HepG2 (cell line): ENCODE measurements around the gene LYPLA2. TPM values are rescaled to one million over a fixed set of nuclear protein-coding genes. Genes with fewer than 3 reads are reported as not detected.

ENCODE experiments used
- ATAD3A ChIP-seq: sonication (generic); formaldehyde crosslinking; IDR thresholded peaks from 2 replicates; pipeline ENCODE4 v1.4.0; 2020; ENCODE audit warnings: missing genetic modification reagents
- CHD4 ChIP-seq: fragments of 200-600 bp; sonication (generic); IDR thresholded peaks from 2 replicates; pipeline ENCODE4 v1.7.0; 2017; ENCODE audit warnings: mild to moderate bottlenecking, low read length, borderline replicate concordance
- ERF ChIP-seq: IDR thresholded peaks from 2 replicates; pipeline ENCODE4 v1.6.1; 2018; ENCODE audit warnings: missing biosample characterization, missing genetic modification reagents
- KDM5B ChIP-seq: sonication (generic); formaldehyde crosslinking; IDR thresholded peaks from 2 replicates; pipeline ENCODE4 v1.4.0; 2020; ENCODE audit warnings: missing genetic modification reagents, mild to moderate bottlenecking, borderline replicate concordance
- MYPOP ChIP-seq: sonication (generic); formaldehyde crosslinking; IDR thresholded peaks from 2 replicates; pipeline ENCODE4 v1.8.1; 2023; ENCODE audit warnings: mild to moderate bottlenecking, moderate library complexity, missing genetic modification reagents
- NCOR1 ChIP-seq: fragments of 200-600 bp; sonication (generic); IDR thresholded peaks from 2 replicates; pipeline ENCODE4 v1.7.0; 2017; ENCODE audit warnings: antibody characterized with exemption, low read length, borderline replicate concordance
- NFRKB ChIP-seq: fragments of 450-650 bp; IDR thresholded peaks from 2 replicates; pipeline ENCODE4 v1.6.1; 2017
- POGK ChIP-seq: sonication (generic); formaldehyde crosslinking; conservative IDR thresholded peaks from 2 replicates; pipeline ENCODE4 v1.8.0; 2022; ENCODE audit warnings: mild to moderate bottlenecking, moderate library complexity, missing genetic modification reagents
- POLR2A ChIP-seq, 2 experiments: IDR thresholded peaks; 2 replicates each; pipeline ENCODE4 v1.6.1; 2011; ENCODE audit warnings: low read depth in 2 of 2, low read length in 2 of 2, mild to moderate bottlenecking in 1 of 2, moderate library complexity in 1 of 2; ENCODE audit not compliant: insufficient read depth in 1 of 2
- SP2 ChIP-seq: sonication (generic); formaldehyde crosslinking; IDR thresholded peaks from 2 replicates; pipeline ENCODE4 v1.5.1; 2020; ENCODE audit warnings: mild to moderate bottlenecking, missing genetic modification reagents
- SPEN ChIP-seq: sonication (generic); formaldehyde crosslinking; IDR thresholded peaks from 2 replicates; pipeline ENCODE4 v1.5.1; 2020; ENCODE audit warnings: low read depth, mild to moderate bottlenecking, missing genetic modification reagents
- SRSF9 ChIP-seq: fragments of 200-400 bp; formaldehyde crosslinking; IDR thresholded peaks from 2 replicates; pipeline ENCODE4 v1.6.1; 2018; ENCODE audit warnings: borderline replicate concordance, mild to moderate bottlenecking, low read depth, low read length; ENCODE audit not compliant: insufficient read depth, poor library complexity, severe bottlenecking
- ZNF101 ChIP-seq: sonication (generic); formaldehyde crosslinking; IDR thresholded peaks from 2 replicates; pipeline ENCODE4 v1.4.0; 2020; ENCODE audit warnings: mild to moderate bottlenecking, low read depth, missing genetic modification reagents, borderline replicate concordance
- ZNF543 ChIP-seq: sonication (generic); formaldehyde crosslinking; IDR thresholded peaks from 2 replicates; pipeline ENCODE4 v1.4.0; 2020; ENCODE audit warnings: mild to moderate bottlenecking, missing genetic modification reagents
- ZNF572 ChIP-seq: sonication (generic); formaldehyde crosslinking; IDR thresholded peaks from 2 replicates; pipeline ENCODE4 v1.5.1; 2020; ENCODE audit warnings: mild to moderate bottlenecking, missing genetic modification reagents
- polyA plus RNA-seq, 8 experiments: library from polyadenylated mRNA; depleted of rRNA in 3 of 8; stranded (reverse) in 7 of 8; unstranded in 1 of 8; fragments of >200 nt; fragmentation: Illumina TruSeq in 4 of 8; extraction: Trizol in 4 of 8; gene quantifications; 2 replicates each; pipeline versions ENCODE4 v1.2.1 to v1.2.3, GENCODE V29; 2011 to 2016; ENCODE audit warnings: low read depth in 4 of 8, missing spikeins in 1 of 8, mixed read lengths in 1 of 8; ENCODE audit not compliant: insufficient read depth in 1 of 8
- total RNA-seq, 5 experiments: library from RNA; depleted of rRNA; stranded (reverse); fragments of >200 nt; fragmentation: Illumina TruSeq; extraction: Trizol; gene quantifications; 2 replicates each; pipeline ENCODE4 v1.2.3, GENCODE V29; 2016; ENCODE audit warnings: low read depth in 1 of 5
- TF ChIP-seq, protein P1 (sequence below): sonication (generic); formaldehyde crosslinking; IDR thresholded peaks from 2 replicates; pipeline ENCODE4 v1.8.1; 2023; ENCODE audit warnings: missing genetic modification reagents, inconsistent platforms, borderline replicate concordance
- TF ChIP-seq, protein P2 (sequence below): sonication (generic); formaldehyde crosslinking; IDR thresholded peaks from one replicate; pipeline ENCODE4 v1.5.1; 2020; ENCODE audit warnings: mild to moderate bottlenecking, missing genetic modification reagents; ENCODE audit errors: not compliant biosample characterization
- TF ChIP-seq, protein P3 (sequence below): sonication (generic); formaldehyde crosslinking; IDR thresholded peaks from 2 replicates; pipeline ENCODE4 v1.5.0; 2020; ENCODE audit warnings: missing genetic modification reagents

The LYPLA2 gene
- total and polyA plus RNA-seq, 2 of the 13 experiments (the other 11 are each of a cell fraction or from before 2014, with no cell fraction given) = 72.1 to 73.2 TPM

GRCh38 chr1:23801338-23801748, 10.4 kb downstream of the LYPLA2 start (continued):
- TF ChIP-seq POGK (CRISPR knock-in tag) (no peak), NFRKB (no peak), ZNF572 (CRISPR knock-in tag) (no peak), POLR2A (IDR thresholded peaks at IDR 0.05; ENCODE audit: insufficient read depth in 1 of 2, low read depth in 2 of 2, low read length in 2 of 2) (no peak), NCOR1 (no peak), CHD4 (no peak), SRSF9 (no peak), ERF (no peak), ZNF101 (CRISPR knock-in tag) (no peak), SPEN (CRISPR knock-in tag) (no peak), KDM5B (CRISPR knock-in tag) (no peak), MYPOP (CRISPR knock-in tag) (no peak), ATAD3A (no peak), SP2 (CRISPR knock-in tag) (no peak), ZNF543 (CRISPR knock-in tag) (no peak)
- TF ChIP-seq, protein P1, sequence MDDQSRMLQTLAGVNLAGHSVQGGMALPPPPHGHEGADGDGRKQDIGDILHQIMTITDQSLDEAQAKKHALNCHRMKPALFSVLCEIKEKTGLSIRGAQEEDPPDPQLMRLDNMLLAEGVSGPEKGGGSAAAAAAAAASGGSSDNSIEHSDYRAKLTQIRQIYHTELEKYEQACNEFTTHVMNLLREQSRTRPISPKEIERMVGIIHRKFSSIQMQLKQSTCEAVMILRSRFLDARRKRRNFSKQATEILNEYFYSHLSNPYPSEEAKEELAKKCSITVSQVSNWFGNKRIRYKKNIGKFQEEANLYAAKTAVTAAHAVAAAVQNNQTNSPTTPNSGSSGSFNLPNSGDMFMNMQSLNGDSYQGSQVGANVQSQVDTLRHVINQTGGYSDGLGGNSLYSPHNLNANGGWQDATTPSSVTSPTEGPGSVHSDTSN (CRISPR knock-in tag) = no peak
- TF ChIP-seq, protein P2, sequence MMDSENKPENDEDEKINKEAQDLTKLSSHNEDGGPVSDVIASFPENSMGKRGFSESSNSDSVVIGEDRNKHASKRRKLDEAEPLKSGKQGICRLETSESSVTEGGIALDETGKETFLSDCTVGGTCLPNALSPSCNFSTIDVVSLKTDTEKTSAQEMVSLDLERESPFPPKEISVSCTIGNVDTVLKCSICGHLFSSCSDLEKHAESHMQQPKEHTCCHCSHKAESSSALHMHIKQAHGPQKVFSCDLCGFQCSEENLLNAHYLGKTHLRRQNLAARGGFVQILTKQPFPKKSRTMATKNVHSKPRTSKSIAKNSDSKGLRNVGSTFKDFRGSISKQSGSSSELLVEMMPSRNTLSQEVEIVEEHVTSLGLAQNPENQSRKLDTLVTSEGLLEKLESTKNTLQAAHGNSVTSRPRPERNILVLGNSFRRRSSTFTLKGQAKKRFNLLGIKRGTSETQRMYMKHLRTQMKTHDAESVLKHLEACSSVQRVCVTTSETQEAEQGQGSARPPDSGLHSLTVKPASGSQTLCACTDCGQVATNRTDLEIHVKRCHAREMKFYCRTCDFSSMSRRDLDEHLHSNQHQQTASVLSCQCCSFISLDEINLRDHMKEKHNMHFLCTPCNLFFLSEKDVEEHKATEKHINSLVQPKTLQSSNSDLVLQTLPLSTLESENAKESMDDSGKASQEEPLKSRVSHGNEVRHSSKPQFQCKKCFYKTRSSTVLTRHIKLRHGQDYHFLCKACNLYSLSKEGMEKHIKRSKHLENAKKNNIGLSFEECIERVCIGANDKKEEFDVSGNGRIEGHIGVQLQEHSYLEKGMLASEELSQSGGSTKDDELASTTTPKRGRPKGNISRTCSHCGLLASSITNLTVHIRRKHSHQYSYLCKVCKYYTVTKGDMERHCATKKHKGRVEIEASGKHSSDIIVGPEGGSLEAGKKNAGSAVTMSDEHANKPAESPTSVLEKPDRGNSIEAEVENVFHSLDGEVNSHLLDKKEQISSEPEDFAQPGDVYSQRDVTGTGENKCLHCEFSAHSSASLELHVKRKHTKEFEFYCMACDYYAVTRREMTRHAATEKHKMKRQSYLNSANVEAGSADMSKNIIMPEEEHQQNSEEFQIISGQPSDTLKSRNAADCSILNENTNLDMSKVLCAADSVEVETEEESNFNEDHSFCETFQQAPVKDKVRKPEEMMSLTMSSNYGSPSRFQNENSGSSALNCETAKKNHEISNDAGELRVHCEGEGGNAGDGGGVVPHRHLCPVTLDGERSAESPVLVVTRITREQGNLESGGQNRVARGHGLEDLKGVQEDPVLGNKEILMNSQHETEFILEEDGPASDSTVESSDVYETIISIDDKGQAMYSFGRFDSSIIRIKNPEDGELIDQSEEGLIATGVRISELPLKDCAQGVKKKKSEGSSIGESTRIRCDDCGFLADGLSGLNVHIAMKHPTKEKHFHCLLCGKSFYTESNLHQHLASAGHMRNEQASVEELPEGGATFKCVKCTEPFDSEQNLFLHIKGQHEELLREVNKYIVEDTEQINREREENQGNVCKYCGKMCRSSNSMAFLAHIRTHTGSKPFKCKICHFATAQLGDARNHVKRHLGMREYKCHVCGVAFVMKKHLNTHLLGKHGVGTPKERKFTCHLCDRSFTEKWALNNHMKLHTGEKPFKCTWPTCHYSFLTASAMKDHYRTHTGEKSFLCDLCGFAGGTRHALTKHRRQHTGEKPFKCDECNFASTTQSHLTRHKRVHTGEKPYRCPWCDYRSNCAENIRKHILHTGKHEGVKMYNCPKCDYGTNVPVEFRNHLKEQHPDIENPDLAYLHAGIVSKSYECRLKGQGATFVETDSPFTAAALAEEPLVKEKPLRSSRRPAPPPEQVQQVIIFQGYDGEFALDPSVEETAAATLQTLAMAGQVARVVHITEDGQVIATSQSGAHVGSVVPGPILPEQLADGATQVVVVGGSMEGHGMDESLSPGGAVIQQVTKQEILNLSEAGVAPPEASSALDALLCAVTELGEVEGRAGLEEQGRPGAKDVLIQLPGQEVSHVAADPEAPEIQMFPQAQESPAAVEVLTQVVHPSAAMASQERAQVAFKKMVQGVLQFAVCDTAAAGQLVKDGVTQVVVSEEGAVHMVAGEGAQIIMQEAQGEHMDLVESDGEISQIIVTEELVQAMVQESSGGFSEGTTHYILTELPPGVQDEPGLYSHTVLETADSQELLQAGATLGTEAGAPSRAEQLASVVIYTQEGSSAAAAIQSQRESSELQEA (CRISPR knock-in tag) = no peak
- TF ChIP-seq, protein P3, sequence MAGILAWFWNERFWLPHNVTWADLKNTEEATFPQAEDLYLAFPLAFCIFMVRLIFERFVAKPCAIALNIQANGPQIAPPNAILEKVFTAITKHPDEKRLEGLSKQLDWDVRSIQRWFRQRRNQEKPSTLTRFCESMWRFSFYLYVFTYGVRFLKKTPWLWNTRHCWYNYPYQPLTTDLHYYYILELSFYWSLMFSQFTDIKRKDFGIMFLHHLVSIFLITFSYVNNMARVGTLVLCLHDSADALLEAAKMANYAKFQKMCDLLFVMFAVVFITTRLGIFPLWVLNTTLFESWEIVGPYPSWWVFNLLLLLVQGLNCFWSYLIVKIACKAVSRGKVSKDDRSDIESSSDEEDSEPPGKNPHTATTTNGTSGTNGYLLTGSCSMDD (CRISPR knock-in tag) = no peak
